C4-2B (cell line): ENCODE results near the gene NFE2L2.
"Not testable (repeated sequence)": the region's sequence is repeated elsewhere in the genome, so short reads cannot be mapped to it uniquely, and the experiment has no call there.

Source experiments
- ZFX ChIP-seq: fragments of 450-650 bp; IDR thresholded peaks from 2 replicates; pipeline ENCODE4 v1.6.1; 2017
- TF ChIP-seq, protein P1 (sequence below): fragments of 450-650 bp; conservative IDR thresholded peaks from 2 replicates; pipeline ENCODE4 v1.5.1; 2017; ENCODE audit warnings: mild to moderate bottlenecking

DNA sequence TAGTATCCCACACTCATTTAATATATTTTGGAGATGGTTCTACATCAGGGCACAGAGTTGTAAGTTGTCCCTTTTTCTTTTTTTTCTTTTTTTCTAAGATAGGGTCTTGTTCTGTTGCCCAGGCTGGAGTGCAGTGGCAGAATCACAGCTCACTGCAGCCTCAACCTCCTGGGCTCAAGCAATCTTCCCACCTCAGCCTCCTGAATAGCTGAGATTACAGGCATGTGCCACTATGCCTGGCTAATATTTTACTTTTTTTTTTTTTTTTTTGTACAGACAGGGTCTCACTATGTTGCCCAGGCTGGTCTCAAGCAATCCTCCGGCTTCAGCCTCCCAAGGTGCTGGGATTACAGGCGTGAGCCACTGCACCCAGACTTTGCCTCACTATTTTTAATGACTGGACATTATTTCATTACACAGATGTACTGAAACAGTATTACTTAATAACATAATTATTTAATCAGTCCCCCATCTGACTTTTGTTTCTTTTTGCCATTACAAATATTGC, 17.9 kb downstream of the NFE2L2 start:
- TF ChIP-seq, protein P1, sequence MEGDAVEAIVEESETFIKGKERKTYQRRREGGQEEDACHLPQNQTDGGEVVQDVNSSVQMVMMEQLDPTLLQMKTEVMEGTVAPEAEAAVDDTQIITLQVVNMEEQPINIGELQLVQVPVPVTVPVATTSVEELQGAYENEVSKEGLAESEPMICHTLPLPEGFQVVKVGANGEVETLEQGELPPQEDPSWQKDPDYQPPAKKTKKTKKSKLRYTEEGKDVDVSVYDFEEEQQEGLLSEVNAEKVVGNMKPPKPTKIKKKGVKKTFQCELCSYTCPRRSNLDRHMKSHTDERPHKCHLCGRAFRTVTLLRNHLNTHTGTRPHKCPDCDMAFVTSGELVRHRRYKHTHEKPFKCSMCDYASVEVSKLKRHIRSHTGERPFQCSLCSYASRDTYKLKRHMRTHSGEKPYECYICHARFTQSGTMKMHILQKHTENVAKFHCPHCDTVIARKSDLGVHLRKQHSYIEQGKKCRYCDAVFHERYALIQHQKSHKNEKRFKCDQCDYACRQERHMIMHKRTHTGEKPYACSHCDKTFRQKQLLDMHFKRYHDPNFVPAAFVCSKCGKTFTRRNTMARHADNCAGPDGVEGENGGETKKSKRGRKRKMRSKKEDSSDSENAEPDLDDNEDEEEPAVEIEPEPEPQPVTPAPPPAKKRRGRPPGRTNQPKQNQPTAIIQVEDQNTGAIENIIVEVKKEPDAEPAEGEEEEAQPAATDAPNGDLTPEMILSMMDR, result not testable (repeated sequence)
- TF ChIP-seq ZFX, result not testable (repeated sequence)
